Measurements from ENCODE around the gene SPIRE2.
A peak's percentile ranks its signal among the peaks of the same experiment; 100 is the strongest.

Gene SPIRE2

DNA sequence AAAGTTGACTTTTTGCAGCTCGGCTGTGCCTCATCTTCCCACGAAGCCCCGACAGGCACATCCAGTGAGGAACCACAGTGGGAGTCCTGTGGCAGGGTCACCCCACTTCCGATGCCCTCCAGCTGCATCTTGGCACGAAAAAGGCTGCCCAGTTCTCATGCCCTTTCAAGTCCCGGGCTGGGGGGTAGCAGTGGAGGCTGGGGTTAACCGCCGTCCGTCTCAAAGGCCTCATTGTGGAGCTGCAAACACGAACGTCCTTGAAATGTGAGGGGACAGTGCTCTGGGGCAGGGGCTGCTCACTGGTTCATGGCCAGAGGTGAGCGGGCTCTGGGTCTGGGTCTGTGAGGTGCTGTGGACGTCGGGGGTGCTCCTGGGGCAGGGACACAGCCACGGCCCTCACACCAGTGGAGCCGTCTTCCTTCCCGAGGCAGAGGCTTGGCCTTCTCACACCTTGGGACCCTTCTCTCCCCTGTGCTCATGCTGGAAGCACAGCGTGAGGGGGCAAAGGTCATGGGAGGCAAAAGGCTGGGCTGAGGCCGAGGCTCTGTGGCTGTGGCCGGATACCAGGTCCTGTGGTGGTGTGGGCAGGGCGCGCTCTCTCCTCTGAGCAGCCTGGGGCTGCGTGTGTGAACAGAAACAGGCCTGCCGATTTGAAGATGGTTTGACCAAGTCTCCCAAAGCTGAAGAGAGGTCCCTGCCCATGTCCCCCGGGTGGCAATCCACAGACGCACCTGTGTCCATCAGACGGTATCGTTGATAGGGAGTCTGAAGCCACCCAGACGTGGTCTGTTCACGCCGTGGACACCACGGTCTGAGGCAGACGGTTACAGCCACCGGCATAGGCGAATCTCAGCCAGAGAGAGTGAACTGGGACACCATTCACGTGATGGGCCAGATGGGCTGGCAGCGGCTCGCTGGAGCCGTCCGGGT lies 87.3 kb downstream of the SPIRE2 start:
- DNase-seq, result no peak

- peak; percentile 75 for DNase-seq
Measured at GRCh38 chr16:89917773-89918452, 89.6 kb downstream of the SPIRE2 start.

- peak; percentile 50 for DNase-seq
Measured at GRCh38 chr16:89918453-89919347, 90.4 kb downstream of the SPIRE2 start, which contains the start of gene MC1R. Gene MC1R, plus strand, starts transcription at chr16:89918862. Its CDS starts 397 bp downstream, at chr16:89919259.

DNA sequence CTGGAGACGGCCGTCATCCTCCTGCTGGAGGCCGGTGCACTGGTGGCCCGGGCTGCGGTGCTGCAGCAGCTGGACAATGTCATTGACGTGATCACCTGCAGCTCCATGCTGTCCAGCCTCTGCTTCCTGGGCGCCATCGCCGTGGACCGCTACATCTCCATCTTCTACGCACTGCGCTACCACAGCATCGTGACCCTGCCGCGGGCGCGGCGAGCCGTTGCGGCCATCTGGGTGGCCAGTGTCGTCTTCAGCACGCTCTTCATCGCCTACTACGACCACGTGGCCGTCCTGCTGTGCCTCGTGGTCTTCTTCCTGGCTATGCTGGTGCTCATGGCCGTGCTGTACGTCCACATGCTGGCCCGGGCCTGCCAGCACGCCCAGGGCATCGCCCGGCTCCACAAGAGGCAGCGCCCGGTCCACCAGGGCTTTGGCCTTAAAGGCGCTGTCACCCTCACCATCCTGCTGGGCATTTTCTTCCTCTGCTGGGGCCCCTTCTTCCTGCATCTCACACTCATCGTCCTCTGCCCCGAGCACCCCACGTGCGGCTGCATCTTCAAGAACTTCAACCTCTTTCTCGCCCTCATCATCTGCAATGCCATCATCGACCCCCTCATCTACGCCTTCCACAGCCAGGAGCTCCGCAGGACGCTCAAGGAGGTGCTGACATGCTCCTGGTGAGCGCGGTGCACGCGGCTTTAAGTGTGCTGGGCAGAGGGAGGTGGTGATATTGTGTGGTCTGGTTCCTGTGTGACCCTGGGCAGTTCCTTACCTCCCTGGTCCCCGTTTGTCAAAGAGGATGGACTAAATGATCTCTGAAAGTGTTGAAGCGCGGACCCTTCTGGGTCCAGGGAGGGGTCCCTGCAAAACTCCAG lies 91.5 kb downstream of the SPIRE2 start:
- no peak for DNase-seq

DNA sequence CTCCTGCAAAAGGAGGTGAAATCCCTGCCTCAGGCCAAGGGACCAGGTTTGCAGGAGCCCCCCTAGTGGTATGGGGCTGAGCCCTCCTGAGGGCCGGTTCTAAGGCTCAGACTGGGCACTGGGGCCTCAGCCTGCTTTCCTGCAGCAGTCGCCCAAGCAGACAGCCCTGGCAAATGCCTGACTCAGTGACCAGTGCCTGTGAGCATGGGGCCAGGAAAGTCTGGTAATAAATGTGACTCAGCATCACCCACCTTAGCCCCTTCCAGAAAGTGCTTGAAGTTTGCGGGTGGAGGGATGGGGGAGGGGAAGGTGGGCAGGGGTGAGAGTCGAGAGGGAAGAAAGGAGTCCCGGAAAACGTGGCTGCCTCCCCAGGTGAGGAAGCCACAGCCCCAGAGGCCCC lies 92.4 kb downstream of the SPIRE2 start:
- peak; percentile 28 for DNase-seq
